Measurements from ENCODE around the gene OR4D11.

- TF ChIP-seq CTCF (IDR thresholded peaks at IDR 0.05) (no peak), ZFX (IDR thresholded peaks at IDR 0.05; ENCODE audit: borderline replicate concordance) (no peak)
These were observed 42.0 kb downstream of the OR4D11 start for GRCh38 chr11:59545179-59546020.

Data from 22Rv1 (cell line).